Naive B cell (primary cell): ENCODE measurements around the gene TFE3. TPM values are rescaled to one million over a fixed set of nuclear protein-coding genes. Genes with fewer than 3 reads are reported as not detected.
"Not testable (repeated sequence)": the region's sequence is repeated elsewhere in the genome, so short reads cannot be mapped to it uniquely, and the experiment has no call there.

ENCODE experiments used
- ATAC-seq, 2 donors: fragments of 150-1000 bp; cut with Tn5 transposase; 2 replicates each; pipeline ENCODE4 v1.10.0; 2021; ENCODE audit warnings: low read depth in 2 of 2, mild to moderate bottlenecking in 2 of 2, moderate library complexity in 2 of 2
- DNase-seq: peaks from one replicate; pipeline ENCODE4 v3.0.0; 2022
- H3K27ac Mint-ChIP-seq, 6 donors: one replicate each; pipeline ENCODE4 v1.8.0; 2020 to 2022; ENCODE audit warnings: mild to moderate bottlenecking in 6 of 6, mixed read lengths in 6 of 6, moderate library complexity in 5 of 6, inconsistent platforms in 2 of 6
- H3K27me3 Mint-ChIP-seq, 3 donors: one replicate each; pipeline ENCODE4 v1.8.0; 2021 to 2022; ENCODE audit warnings: mixed read lengths in 3 of 3, mild to moderate bottlenecking in 1 of 3
- H3K36me3 Mint-ChIP-seq, 2 donors: one replicate each; pipeline ENCODE4 v1.8.0; 2020 to 2022; ENCODE audit warnings: mixed read lengths in 2 of 2, inconsistent platforms in 1 of 2, mild to moderate bottlenecking in 1 of 2
- H3K4me1 Mint-ChIP-seq, 3 donors: one replicate each; pipeline ENCODE4 v1.8.0; 2020 to 2022; ENCODE audit warnings: mixed read lengths in 3 of 3, inconsistent platforms in 1 of 3, mild to moderate bottlenecking in 1 of 3, moderate library complexity in 1 of 3
- H3K4me3 Mint-ChIP-seq, 8 donors: one replicate each; pipeline ENCODE4 v1.8.0; 2020 to 2022; ENCODE audit warnings: mild to moderate bottlenecking in 8 of 8, mixed read lengths in 8 of 8, moderate library complexity in 8 of 8, inconsistent platforms in 2 of 8
- H3K9me3 Mint-ChIP-seq, 7 donors: one replicate each; pipeline ENCODE4 v1.8.0; 2020 to 2022; ENCODE audit warnings: mixed read lengths in 7 of 7, mild to moderate bottlenecking in 5 of 7, inconsistent platforms in 2 of 7, moderate library complexity in 1 of 7
- polyA plus RNA-seq, 6 donors: library from polyadenylated mRNA; unstranded; fragments of 300-500 nt; fragmentation: Illumina TruSeq; gene quantifications; one replicate each; pipeline ENCODE4 v1.2.3, GENCODE V29; 2021; ENCODE audit warnings: low read depth in 6 of 6

The TFE3 gene
- polyA plus RNA-seq, 6 donors from 2014 or later, result 4.5 to 11.4 (median 6.1) TPM

- Mint-ChIP-seq H3K4me3 (peak overlapping the region in 1 of 8 donors; percentile 51), H3K27ac (peak overlapping the region in 1 of 6 donors; percentile 29), H3K9me3 (no peaks in the 10 kb centered on the region), H3K36me3 (peaks cover 4 to 36% of the 10 kb centered on the region in 2 donors), H3K4me1 (peaks cover 0 to 4% (median 0%) of the 10 kb centered on the region in 3 donors), H3K27me3 (no peaks in the 10 kb centered on the region)
- DNase-seq (no peak), ATAC-seq (no peak)
These were observed 60.1 kb downstream of the TFE3 start for GRCh38 chrX:48983081-48983480.

GRCh38 chrX:48981178-48981577 is 62.0 kb downstream of the TFE3 start:
- Mint-ChIP-seq H3K36me3 (peaks cover 4 to 39% of the 10 kb centered on the region in 2 donors), H3K27ac (no peak overlapping the region), H3K27me3 (no peaks in the 10 kb centered on the region), H3K4me3 (no peak overlapping the region), H3K4me1 (peaks cover 0 to 4% (median 0%) of the 10 kb centered on the region in 3 donors), H3K9me3 (no peaks in the 10 kb centered on the region)
- DNase-seq, result no peak
- ATAC-seq, result no peak

- Mint-ChIP-seq H3K27ac (peak overlapping the region in 1 of 6 donors; percentile 60), H3K36me3 (peaks cover 4 to 45% of the 10 kb centered on the region in 2 donors)
- DNase-seq, H3K27me3 Mint-ChIP-seq, H3K9me3 Mint-ChIP-seq, H3K4me3 Mint-ChIP-seq, H3K4me1 Mint-ChIP-seq, ATAC-seq: not testable (repeated sequence)
These were observed 62.8 kb downstream of the TFE3 start for GRCh38 chrX:48980341-48980740.

Other genes starting within 250 kb of the TFE3 start
- 10 to 100 TPM; 11.9 to 26.6 (median 21.2) TPM for gene HDAC6, start 241.3 kb downstream of the TFE3 start, polyA plus RNA-seq
- under 1 TPM in 2 of 6 donors, not detected in 4; 0.51 to 0.92 TPM for gene ERAS, start 216.8 kb downstream of the TFE3 start, polyA plus RNA-seq
- under 1 TPM in 1 of 6 donors, not detected in 5; 0.57 TPM for gene PCSK1N, start 207.7 kb downstream of the TFE3 start, polyA plus RNA-seq
- gene TIMM17B, start 145.6 kb downstream of the TFE3 start, polyA plus RNA-seq, result 10 to 100 TPM; 77.1 to 97.2 (median 86.4) TPM
- gene PQBP1, start 145.4 kb downstream of the TFE3 start, polyA plus RNA-seq, result 100 to 1,000 TPM in 1 of 6 donors, 10 to 100 TPM in 5; 56.8 to 101 (median 83.6) TPM
- 10 to 100 TPM in 3 of 6 donors, 1 to 10 TPM in 3; 8.5 to 11.6 (median 10.0) TPM for gene SLC35A2, start 131.7 kb downstream of the TFE3 start, polyA plus RNA-seq
- gene PIM2, start 124.3 kb downstream of the TFE3 start, polyA plus RNA-seq, result 100 to 1,000 TPM; 202 to 489 (median 254) TPM
- 10 to 100 TPM; 27.6 to 53.2 (median 39.1) TPM for gene OTUD5, start 85.8 kb downstream of the TFE3 start, polyA plus RNA-seq
- 1 to 10 TPM in 1 of 6 donors, under 1 TPM in 2, not detected in 3; 0.12 to 2.0 (median 0.18) TPM for gene KCND1, start 71.5 kb downstream of the TFE3 start, polyA plus RNA-seq
- gene GRIPAP1, start 41.1 kb downstream of the TFE3 start, polyA plus RNA-seq, result 10 to 100 TPM in 5 of 6 donors, 1 to 10 TPM in 1; 9.3 to 26.8 (median 13.6) TPM
- 1 to 10 TPM in 1 of 6 donors, under 1 TPM in 4, not detected in 1; 0.62 to 1.7 (median 0.79) TPM for gene CCDC120, start 15.6 kb upstream of the TFE3 start, polyA plus RNA-seq
- gene PRAF2, start 30.6 kb upstream of the TFE3 start, polyA plus RNA-seq, result 10 to 100 TPM; 25.5 to 49.0 (median 38.8) TPM
- gene WDR45, start 36.5 kb upstream of the TFE3 start, polyA plus RNA-seq, result 10 to 100 TPM; 50.0 to 84.9 (median 57.4) TPM
- 10 to 100 TPM; 17.9 to 33.9 (median 22.0) TPM for gene GPKOW, start 80.4 kb upstream of the TFE3 start, polyA plus RNA-seq
- under 1 TPM in 5 of 6 donors, not detected in 1; 0.18 to 0.96 (median 0.35) TPM for gene MAGIX, start 119.4 kb upstream of the TFE3 start, polyA plus RNA-seq
- gene PLP2, start 128.5 kb upstream of the TFE3 start, polyA plus RNA-seq, result 100 to 1,000 TPM; 110 to 208 (median 153) TPM
- gene PRICKLE3, start 143.0 kb upstream of the TFE3 start, polyA plus RNA-seq, result 1 to 10 TPM in 5 of 6 donors, not detected in 1; 3.6 to 8.6 (median 5.4) TPM
- gene SYP, start 156.8 kb upstream of the TFE3 start, polyA plus RNA-seq, result 1 to 10 TPM in 1 of 6 donors, under 1 TPM in 4, not detected in 1; 0.15 to 1.3 (median 0.47) TPM
- gene CACNA1F, start 190.0 kb upstream of the TFE3 start, polyA plus RNA-seq, result under 1 TPM; 0.08 to 0.25 (median 0.14) TPM
- 10 to 100 TPM; 19.5 to 37.1 (median 22.3) TPM for gene CCDC22, start 192.1 kb upstream of the TFE3 start, polyA plus RNA-seq
- gene FOXP3, start 221.4 kb upstream of the TFE3 start, polyA plus RNA-seq, result under 1 TPM in 4 of 6 donors, not detected in 2; 0.15 to 0.32 (median 0.22) TPM
- 10 to 100 TPM in 1 of 6 donors, 1 to 10 TPM in 5; 1.3 to 10.5 (median 2.4) TPM for gene PPP1R3F, start 226.4 kb upstream of the TFE3 start, polyA plus RNA-seq